Mucosa of gallbladder (tissue), 1 donor: ENCODE data around the gene ONECUT2. TPM values are rescaled to one million over a fixed set of nuclear protein-coding genes. Genes with fewer than 3 reads are reported as not detected.
"Not testable (repeated sequence)": the region's sequence is repeated elsewhere in the genome, so short reads cannot be mapped to it uniquely, and the experiment has no call there.

Experiments used
- DNase-seq: peaks from one replicate; pipeline ENCODE4 v3.0.0-alpha.2; 2020; ENCODE audit warnings: low spot score
- total RNA-seq: library from RNA; stranded (reverse); gene quantifications from one replicate; pipeline ENCODE4 v1.2.1, GENCODE V29; 2021
- donor health status: DM: no; HTN: no; CAD: no.

ONECUT2 gene
- total RNA-seq, result 173 TPM

DNA sequence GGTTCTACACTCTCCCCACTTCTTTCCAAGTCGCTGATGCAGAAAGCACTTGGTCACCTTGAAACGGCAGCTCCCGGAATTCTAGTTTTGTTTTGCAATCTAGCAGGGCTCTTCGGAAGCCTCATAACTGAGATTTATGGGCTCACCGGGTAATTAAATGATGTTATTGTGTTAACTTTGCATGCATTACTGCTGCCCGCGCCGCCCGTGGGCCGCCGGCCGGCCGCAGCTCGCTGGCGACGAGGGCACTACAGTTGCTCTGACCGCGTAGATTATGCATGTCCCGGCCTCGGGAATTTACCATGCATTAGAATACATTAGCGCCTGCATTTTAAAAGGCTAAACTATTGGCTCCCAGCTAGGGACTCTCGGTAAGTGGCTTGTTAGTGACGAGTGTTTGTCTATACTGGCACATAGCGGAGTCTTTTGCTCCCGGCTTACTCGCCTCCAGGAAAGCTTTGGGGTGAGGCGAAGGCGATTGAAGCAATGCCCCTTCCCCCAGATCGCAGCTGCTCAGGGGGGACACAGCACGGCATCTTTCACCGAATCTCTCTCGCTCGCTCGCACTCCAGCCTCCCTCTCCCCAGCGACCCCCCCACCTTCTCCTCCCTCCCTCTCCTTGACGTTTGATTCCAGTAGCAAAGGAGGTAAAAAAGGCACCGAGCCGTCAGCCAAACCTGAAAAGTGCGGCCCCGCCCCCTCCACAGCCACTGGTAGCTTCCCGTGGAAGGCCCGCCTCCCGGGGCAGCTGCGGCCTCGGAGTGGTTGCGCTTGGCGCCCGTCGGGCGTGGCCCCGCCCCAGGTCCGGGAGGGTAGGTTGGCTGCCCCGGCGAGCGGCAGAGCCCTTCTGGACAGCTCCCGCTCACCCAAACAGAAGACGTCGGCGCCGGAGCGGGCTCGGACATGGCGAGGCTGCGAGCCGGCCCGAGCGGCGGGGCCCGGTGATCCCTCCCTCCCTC lies at the start of gene ONECUT2:
ONECUT2 (plus strand) TSS at position 839 of the 959 bp plus-strand sequence. CDS start 343 bp downstream, outside the sequence.
- DNase-seq, result peak; percentile 97

DNA sequence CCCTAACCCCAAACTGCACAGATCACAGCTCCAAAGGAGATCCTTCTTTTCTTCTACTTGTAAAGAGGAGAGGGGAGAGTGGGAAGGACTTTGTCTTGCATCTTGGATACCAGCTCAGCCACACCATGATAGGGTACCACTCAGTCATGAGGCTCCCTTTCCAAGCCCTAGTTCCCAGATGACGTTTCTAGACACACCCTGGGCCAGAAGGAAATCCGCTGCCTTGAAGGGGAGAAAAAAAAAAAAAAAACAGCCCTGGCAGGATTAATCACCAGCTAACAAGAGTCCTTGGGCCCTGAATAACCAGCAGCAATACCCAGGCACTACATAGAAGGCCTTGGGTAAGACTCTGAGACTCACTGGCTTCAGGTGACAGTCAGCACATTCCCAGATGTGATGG lies 45.9 kb upstream of the ONECUT2 start:
- peak; percentile 46 for DNase-seq

DNA sequence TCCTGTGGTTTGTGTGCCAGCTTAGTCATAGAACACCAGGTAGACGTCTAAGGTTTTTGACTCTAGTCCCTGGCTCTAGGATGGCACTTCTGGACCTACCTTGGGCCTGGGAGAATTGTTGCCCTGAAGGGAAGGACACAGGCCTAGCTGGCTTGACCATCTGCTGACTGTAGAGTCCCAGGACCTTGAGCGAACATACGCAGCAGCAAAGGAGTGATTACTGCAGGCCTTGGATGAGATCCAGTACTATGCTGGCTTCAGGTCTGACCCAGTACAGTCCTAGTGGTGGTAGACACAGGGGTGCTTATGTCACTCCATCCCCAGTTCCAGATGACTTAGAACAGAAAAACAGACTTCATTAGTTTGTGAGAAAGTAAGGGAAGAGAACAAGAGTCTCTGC lies 45.1 kb upstream of the ONECUT2 start:
- peak; percentile 12 for DNase-seq

DNA sequence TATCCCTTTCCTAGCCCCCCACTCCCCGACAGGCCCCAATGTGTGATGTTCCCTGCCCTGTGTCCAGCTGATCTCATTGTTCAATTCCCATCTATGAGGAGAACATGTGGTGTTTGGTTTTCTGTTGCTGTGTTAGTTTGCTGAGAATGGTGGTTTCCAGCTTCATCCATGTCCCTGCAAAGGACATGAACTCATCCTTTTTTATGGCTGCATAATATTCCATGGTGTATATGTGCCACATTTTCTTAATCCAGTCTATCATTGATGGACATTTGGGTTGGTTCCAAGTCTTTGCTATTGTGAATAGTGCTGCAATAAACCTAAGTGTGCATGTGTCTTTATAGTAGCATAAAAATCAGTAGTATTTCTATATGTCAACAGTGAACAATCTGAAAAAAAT lies 40.4 kb upstream of the ONECUT2 start:
- DNase-seq, result not testable (repeated sequence)

DNA sequence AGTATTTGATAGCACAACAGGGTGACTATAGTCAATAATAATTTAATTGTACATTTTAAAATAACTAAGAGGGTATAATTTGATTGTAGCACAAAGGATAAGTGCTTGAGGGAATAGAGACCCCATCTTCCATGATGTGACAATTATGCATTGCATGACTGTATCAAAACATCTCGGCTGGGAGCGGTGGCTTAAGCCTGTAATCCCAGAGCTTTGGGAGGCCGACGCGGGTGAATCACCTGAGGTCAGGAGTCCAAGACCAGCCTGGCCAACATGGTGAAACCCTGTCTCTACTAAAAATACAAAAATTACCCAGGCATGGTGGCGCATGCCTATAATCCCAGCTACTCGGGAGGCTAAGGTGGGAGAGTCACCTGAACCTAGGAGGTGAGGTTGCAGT lies 38.3 kb upstream of the ONECUT2 start:
- not testable (repeated sequence) for DNase-seq

DNA sequence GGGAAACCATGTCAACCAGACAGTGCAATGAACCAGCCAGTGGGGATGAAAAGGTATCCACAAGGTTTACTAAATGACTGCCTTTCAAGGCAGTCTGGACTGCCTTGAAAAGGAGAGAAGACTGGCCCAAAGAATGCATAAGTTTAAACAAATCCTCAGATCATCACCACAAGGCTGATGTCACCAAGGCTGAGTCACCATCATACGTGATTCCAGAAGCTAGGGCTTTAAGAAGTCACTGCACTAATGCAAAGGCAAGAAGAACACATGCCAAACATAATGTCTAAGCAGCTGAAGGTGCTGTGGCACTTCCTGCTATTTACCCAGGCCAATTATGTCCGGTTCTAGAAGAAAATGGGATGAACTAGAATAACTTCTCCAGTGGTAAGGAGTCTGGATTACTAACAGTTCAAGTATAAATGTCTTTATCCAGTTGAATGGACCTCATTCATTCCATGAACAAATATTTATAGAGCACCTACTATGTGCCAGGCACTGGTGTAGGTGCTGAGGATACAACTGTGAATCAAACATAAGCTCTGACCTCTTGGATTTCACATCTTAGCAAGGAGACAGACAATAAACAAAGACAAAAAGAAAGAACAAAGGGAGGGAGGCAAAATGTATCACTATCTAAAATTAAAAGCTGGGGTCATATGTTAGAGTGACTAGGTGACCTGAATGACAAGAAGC lies 37.6 kb upstream of the ONECUT2 start:
- no peak for DNase-seq

DNA sequence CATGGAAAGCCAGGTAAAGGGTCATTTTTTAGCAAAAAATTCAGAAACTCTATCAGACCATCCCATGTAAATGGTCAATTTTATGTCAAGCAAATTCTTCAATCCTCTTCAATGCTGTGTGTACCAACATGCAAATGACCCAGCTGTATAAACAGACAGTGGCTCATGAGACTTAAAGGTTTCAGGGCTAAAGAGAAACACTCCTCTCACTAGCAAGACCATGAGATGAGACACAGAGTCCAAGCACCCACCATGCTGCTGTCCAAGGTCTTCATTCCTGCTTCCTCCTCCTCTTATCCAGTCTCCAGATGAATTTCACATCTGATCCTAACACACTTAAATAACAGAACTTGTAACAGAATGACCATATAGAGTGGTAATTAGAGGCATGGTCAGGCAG lies 30.8 kb upstream of the ONECUT2 start:
- DNase-seq, result no peak

DNA sequence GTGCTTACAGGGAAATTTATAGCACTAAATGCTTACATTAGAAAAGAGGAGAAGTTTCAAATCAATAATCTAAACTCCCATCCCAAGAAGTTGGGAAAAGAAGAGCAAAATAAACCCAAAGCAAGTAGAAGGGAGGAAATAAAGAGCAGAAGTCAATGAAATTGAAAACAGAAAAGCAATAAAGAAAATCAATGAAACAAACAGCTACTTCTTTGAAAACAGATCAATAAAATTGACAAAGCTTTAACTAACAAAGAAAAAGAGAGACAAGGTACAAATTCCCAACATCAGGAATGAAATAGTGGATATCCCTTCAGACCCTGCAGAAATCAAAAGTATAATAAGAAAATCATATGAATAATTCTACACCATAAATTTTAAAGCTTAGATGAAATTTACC lies 25.5 kb upstream of the ONECUT2 start:
- DNase-seq, result no peak

DNA sequence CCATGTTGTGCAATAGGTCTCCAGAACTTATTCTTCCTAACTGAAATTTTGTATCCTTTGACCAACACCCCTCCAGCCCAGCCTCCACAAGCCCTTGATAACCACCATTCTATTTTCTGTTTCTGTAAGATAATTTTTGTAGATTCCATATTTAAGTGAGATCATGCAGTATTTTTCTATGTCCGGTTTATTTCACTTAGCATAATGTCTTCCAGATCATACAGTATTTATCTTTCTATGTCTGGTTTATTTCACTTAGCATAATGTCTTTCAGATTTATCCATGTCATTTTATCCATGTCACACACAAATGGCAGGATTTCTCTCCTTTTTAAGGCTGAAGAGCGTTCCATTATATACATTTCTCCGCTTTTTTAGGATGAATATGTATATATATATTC lies 24.4 kb upstream of the ONECUT2 start:
- DNase-seq, result no peak

DNA sequence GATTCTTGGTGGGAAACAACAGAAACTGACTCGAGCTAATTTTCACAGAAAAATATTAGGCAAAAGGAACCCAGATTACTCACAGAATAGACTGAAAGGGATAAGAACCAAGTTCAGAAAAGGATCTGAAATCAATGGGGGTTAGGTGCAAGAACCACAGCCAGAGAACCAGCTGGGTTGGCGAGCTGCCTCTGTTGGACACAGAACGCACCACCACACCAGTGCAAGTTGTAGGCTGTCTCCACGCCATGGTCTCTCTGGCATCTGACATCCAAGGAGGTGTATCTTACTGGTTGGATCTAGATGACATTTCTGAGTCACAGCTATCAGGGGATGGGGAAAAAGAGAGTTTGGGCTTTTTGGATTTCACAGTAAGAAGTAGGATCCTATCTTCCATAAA lies 18.6 kb upstream of the ONECUT2 start:
- DNase-seq, result no peak

DNA sequence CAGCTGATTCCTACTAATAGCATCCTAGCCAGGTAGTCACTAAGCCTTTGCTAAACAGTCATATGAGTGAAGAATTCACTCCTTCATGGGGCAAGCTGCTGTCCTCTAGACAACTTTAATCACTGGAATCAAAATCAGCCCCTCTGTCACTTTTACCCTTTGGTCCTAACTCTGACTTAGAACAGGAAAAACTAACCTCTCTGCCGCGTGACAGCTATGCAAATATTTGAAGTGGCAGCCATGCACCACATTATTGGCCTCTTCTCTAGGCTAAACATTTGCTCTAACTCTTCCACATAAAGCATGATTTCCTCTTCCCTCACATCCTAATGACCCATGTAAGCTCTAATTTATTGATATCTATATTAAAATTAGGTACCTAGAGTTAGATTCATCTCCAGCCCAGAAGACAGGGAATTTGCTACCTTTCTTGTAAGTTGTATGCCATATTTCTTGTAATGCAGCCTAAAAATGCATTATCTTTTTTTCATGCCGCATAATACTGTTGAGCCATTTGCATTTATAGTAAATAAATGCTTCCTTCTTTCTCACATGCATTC lies 12.8 kb upstream of the ONECUT2 start:
- DNase-seq, result no peak

DNA sequence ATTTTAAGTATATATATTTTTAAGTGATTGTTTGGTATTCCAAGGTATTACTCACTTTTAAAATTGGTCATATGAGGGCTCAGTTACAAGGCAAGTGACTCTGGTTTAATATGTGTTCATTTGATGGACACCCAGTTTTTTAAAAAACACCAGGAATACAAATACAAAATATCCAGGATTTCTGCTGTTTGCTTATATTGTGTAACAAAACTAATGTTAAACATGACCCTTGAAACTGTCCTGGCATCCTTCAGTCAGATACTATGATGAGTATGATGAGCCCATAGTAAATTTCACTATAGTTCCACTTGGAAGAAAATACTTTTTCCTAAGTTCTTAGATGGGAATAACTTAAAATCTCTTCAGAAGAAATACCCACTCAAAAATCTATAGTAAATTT lies 11.4 kb upstream of the ONECUT2 start:
- no peak for DNase-seq

DNA sequence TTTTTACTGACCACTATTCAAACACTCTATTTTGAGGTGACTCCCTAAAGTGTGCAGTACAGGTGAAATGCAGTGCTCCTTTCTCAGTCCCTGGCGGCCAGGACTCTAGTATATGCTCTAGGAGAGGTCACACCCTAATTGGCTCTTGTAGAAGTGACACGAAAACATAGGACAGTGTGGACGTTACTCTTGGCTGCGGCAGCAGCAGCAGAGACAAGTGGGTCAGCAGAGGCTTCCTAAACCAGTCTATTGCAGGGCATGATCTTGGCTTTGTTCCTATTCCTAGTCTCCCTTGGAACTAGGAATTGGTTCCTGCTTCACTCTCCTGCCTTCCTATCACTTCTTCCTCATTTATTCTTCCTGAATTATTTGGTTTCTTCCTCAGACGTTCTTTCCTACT lies 10.1 kb upstream of the ONECUT2 start:
- DNase-seq, result no peak

DNA sequence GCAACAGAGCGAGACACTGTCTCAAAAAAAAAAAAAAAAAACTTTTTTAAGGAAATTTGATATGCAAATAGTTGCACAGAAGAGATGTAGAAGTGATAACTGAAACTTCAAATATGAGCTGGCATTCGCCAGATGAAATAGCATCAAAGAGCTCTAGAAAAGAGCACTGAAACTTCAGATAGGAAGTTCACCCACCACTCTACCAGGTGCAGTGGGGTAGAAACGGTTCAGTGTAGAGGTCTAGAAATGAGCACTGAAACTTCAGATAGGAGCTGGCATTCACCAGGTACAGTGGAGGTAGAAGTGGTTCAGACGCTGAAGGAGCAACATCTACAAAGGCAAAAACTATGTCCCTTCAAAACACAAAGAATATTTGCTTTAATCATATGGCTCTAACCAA lies 9.0 kb upstream of the ONECUT2 start:
- DNase-seq, result no peak

DNA sequence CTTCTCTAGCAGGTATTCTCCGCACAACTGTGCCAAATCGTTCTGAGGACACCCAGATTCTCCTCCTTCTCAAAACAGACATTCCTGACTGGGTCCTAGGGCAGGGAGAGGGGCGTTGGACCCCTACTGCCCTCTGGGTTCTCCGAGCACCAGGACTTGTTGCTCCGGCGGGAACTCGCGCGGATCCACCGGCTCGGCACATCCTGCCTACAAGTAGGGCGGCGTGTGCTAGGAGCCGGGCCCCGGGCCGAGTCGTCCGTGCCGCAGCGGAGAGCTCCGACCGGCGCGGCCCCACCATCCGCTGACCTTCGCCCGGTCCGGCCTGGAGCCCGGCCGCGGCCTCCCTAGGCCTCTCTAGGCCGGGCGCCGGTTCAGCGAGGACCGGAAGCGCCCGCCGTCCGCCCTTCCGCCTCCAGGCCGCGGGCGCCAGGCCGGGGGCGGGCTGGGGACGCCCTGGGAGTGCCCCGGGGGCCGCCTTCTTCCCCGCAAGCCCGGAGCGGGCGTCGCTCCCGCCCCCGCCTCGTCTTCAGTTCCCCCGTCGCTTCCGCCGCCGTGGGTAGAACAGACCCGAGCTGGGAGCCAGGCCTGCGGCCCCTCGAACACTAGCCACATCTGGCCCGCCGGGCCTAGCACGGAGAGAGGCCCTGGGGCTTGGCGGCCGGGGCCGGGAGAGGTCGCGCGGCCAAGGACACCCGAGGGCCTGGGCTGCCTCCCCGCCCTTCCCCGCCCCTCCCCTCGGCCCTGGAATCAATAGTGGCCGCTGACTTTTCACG lies 7.6 kb upstream of the ONECUT2 start:
- no peak for DNase-seq

DNA sequence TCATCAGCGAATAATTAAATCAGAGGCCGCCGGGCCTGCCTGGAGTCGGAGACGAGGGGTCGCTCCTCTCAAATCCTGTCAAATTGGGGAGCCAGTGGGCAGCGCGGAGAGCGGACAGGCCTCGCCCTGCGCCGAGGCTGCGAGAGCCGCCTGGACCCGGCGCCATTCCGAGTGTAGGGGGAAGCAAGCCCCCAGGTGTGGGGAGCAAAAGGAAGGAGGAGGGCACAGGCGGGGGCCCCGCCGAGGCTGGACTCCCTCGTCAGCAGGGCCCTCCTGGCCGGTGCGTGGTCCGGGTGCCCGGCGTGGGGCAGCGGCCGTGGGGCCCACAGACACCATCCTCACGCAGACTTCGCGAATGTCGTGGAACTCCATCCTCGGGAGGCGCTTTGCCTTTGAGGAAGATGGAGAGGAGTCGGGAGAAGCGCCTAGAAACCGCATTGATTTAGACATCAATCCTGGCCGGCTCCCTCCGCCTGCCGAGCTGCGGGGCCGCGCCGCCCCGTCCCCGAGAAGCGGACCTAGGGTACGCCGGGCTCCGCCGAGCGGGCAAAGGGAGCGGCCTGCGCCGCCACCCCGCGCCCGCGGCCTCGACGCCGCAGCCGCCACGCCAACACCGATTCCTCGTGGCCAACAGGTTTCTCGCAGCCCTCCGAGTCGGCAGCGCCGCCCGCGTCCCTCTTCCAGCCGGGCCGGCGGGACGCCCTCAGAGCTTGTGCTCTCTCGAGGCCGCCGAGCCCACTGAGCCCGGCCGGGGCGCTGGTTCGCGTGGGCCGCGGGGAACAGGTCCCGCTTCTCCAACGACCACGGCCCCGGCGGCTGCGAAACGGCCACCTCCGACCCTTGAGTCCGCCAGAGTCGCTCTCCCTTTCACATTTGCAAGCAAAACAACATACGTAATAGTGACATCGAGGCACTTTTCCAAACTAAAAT lies 6.7 kb upstream of the ONECUT2 start:
- DNase-seq, result no peak

DNA sequence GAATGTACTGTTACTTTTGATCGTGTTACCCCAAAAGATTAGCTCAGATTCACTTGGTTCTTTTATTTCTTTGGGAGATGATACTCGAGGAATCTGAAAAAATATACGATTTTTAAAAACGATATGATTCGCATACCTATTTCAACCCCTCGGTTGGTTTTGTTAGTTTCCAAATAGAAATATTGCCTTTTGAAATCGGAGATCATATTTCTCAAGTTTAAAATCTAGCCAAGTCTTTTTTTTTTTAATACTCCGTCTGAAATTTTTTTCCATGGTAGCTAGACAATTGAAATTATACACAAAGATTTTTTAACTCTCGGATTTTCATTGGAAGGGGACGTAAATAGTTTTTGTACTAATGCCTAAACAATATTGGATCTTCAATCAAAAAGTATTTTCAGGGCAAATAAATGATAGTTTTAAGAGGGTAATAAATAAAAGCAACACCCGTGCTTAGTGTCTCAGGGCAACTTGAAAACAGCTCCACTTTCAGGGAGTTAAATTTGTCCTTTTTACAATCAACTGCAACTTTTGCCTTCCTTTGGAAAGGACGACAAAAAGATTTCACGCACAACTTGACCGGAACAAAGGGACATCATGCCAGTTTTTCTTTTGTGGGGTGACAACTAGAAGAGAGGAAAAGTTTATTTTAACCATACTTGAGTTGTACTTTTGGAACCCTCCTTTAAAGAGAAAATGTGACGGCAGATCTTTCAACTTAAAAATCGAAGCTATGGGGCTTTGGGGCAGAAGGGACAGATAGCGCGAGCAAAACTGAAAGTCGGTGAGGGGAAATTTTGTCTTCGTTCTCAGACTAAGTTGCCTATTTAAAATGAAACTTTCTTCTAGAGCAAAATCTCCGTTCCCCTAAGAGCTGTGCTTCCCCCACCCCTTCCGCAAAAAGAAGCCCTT lies 5.8 kb upstream of the ONECUT2 start:
- no peak for DNase-seq

DNA sequence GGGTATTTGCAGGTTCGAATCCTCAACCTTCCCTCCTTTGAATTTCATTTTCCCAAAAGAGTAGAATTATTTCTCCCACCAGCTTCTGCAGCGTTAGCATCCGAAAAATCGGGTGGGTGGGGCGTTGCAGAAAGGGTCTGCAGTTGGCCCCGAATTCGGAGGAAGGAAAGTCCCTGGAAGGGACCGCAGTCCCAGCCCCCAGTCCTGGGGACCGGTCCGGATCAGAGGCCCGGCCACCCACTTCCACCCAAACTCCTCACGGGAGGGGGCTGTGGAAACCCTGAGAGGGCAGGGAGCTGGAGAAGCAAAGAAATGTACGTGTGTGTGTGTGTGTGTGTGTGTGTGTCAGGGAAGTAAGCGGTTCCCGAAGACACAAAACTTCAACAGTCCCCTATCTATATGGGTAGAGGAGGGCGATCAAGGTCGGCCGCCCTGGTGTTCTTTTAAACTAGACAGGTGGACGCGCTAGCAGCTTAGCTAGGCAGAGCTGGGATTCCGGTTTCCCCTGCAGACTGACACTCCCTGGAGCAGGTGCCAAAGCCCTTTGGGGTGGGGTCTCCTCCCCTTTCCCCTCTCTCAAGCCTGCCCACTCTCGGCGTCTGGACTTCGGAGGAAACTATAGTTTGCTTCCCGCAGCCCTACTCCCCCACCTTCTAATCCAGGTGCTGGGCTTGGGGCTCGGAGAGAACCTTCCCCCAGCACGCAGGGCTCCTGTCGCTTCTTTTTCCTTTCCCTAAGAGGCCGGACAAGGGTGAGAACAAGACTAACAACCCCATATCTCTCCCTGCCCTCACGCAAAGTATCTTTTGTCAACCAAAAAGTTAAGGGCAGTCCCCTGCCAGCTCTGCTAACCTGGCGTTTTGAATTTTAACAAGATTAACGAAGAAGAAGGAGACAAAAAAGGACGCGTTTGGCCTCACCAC lies 4.8 kb upstream of the ONECUT2 start:
- no peak for DNase-seq

DNA sequence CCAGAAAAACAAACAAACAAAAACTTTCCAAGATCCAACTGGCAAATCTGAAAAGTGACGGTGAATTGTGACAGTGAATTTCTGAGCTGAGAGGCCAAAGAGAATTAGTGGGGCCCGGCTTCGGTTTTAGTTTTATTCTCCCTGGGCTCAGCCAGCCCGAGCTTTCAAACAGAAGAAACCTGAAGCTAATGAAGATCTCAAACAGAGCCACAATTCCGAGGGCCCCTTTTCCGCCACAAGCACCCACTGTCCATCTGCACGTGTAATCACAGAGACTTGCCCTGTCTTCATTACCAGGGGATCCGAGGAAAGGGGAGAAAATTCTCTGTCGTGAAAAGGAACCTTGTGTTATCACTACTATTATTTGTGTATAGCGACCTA lies 4.2 kb upstream of the ONECUT2 start:
- DNase-seq, result no peak
